NOMO-1 treated with dmso at 0.1 percent for 144 hours (cell line): Measurements from ENCODE around the gene KPNA3.
"Not testable (repeated sequence)": the region's sequence is repeated elsewhere in the genome, so short reads cannot be mapped to it uniquely, and the experiment has no call there.

Source experiments
- DNase-seq: peaks from one replicate; lab custom pipeline; 2025; ENCODE audit not compliant: unreplicated experiment; lab: John Stamatoyannopoulos, UW

KPNA3 gene

GRCh38 chr13:49807681-49808080 is 15.2 kb upstream of the KPNA3 start:
- DNase-seq = no peak

DNA sequence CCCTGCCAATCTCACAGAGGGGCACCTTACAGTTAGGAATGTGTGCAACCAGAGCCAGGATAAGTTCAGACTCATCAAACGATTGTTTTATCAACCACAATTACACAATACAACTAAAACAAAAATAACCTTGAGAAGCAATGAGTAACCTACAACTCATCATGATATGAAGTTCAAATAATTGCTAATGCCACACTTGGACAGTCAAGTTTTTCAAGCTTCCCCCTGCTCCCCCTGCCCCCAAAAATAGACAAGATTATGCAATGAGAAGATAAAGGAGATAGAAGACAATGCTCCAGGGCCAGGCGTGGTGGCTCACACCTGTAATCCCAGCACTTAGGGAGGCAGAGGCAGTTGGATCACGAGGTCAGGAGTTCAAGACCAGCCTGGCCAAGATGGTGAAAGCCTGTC is 13.6 kb upstream of the KPNA3 start:
- DNase-seq = no peak

- not testable (repeated sequence) for DNase-seq
These were observed 10.6 kb upstream of the KPNA3 start for GRCh38 chr13:49803047-49803446.

GRCh38 chr13:49802426-49802825 is 9.9 kb upstream of the KPNA3 start:
- DNase-seq = no peak

- no peak for DNase-seq
These were observed 552 bp downstream of the KPNA3 start for GRCh38 chr13:49791711-49792549.

GRCh38 chr13:49791315-49791710 is 1.2 kb downstream of the KPNA3 start:
- DNase-seq = peak; percentile 24

- DNase-seq = no peak
These were observed 2.5 kb downstream of the KPNA3 start for GRCh38 chr13:49789968-49790367.

DNA sequence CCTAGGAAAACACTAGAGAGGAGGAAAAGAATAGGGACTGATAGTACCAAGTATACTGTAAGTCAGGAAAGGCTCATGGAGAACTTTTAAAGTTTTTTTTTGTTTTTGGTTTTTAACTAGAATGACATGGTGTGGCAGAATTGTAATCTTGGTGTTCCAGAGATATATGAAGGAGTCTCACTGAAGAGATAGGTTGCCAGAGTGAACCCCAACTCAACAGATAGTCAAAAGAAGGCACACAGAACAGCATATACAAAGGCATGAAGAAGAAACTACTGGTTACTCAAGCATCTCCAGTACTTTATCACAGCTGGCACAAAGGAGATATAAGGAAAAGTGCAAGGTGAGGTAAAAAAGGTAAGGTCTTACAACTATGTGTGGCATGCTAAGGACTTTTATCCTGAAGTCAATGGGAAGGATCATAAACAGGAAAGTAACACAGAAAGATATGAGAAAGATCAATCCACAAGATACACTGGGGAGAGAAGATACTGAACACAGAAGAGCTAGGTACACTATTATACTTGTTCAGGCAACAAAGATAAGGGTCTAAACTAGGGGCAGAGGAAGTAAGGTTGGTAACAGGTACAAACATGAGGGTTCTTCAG is 6.0 kb downstream of the KPNA3 start:
- no peak for DNase-seq

- no peak for DNase-seq
These were observed 7.5 kb downstream of the KPNA3 start for GRCh38 chr13:49784886-49785570.

GRCh38 chr13:49783865-49784264 is 8.6 kb downstream of the KPNA3 start:
- no peak for DNase-seq

DNA sequence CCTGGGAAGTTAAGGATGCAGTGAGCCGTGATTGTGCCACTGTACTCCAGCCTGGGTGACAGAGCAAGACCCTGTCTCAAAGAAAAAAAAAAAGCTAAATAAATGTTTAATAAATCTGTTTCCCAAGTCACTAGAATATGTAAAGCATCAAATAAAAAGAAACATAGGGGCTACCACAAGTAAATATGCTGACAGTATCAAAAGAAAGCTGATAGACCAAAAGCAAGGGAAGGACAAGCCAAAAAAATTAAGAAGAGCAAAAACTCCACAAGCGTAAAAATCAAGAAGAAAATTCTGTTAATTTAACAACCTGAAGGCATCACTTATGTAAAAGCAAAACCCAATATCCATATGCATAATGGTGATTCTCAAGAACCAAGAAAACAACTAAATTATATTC is 9.7 kb downstream of the KPNA3 start:
- no peak for DNase-seq

GRCh38 chr13:49781806-49782205 is 10.7 kb downstream of the KPNA3 start:
- no peak for DNase-seq

DNA sequence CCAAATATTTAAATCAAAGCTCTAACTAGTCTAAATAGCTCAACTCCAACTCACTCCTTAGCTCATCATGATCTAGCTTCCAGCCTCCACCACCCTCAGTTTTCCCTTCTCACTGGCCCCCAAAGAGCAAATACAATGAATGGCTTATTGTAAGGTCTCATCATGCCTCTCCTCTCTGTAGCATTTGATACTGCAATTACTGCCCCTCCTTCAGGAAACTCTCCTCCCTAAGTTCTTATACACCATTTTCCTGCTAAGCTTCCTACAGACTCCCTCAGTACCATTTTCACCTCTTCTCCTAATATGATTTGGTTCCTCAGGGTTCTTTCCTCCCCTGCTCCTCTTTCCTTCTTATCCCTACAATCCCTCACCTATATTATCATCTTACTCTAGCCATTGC is 12.8 kb downstream of the KPNA3 start:
- DNase-seq = no peak

GRCh38 chr13:49777746-49778614 is 14.5 kb downstream of the KPNA3 start:
- DNase-seq = no peak

- DNase-seq = no peak
These were observed 15.6 kb downstream of the KPNA3 start for GRCh38 chr13:49776871-49777270.

- no peak for DNase-seq
These were observed 18.0 kb downstream of the KPNA3 start for GRCh38 chr13:49774376-49775005.

DNA sequence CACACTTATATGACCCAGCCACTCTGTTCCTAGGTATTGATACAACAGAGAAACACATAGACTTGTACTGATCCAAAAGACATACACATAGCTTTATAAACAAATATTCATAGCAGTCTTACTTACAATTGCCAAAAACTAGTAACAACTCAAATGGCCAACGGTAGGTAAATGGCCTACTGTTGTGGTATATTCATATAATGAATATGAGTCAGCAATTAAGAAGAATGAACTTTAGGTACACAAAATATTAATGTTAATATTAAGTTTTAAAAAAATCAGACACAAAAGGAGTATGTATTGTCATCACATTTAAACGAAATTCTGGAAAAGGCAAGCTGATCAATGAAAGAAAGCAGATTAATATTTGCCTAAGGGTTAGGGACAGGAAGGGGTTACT is 19.7 kb downstream of the KPNA3 start:
- DNase-seq = no peak

GRCh38 chr13:49761811-49762210 is 30.7 kb downstream of the KPNA3 start:
- not testable (repeated sequence) for DNase-seq

GRCh38 chr13:49760558-49760957 is 31.9 kb downstream of the KPNA3 start:
- DNase-seq = no peak

GRCh38 chr13:49759503-49759902 is 33.0 kb downstream of the KPNA3 start:
- no peak for DNase-seq

DNA sequence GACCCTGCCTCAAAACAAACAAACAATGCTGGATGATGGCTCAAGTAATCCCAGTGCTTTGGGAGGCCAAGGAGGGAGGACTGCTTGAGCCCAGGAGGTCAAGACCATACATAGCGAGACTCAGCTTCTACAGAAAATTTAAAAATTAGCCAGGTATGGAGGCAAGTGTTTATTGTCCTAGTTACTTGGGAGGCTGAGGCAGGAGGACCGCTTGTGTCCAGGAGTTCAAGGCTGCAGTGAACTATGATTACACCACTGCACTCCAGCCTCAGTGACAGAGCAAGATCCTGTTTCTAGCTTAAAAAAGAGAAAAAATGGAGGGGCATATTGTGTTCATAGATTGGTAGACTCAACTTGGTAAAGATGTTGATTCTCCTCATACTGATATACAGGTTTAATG is 36.2 kb downstream of the KPNA3 start:
- no peak for DNase-seq
